ENCODE data around the gene LPIN1.

The LPIN1 gene

DNA sequence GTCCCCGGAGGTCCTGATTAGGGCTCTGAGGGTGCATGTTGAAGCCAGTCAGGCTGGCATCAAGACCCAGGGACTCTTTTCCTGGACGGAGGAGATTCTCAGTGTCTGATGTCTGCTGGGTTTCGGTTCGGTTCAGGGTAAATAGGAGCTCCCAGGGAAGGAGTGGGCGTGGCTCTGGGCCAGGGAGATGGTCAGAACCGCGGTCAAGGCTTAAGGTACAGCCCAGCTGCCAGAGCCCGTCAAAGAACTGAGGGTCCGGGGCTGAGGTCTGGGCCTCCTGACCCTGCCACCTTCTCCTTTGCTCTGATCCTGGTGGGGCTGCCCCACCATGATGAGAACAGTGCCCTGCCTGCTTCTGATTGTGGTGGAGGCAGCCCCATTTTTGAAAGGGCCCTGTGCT lies 39.8 kb downstream of the LPIN1 start:
- Histone ChIP-seq H3K4me3 (IDR thresholded peaks at IDR 0.05; ENCODE audit: insufficient read depth, low read depth, low read length) (no peak overlapping the region), H3K27me3 (ENCODE audit: insufficient read depth, low read depth) (no peaks in the 10 kb centered on the region), H3K4me2 (no peak overlapping the region), H3K9ac (no peak overlapping the region), H3K4me1 (ENCODE audit: low read depth, poor library complexity, severe bottlenecking) (no peaks in the 10 kb centered on the region), H3K79me2 (ENCODE audit: insufficient read depth, low read depth) (no peaks in the 10 kb centered on the region), H4K20me1 (ENCODE audit: insufficient read depth) (no peaks in the 10 kb centered on the region), H3K36me3 (ENCODE audit: insufficient read depth) (peaks cover 13% of the 10 kb centered on the region; the same call in 1 of the 2 replicates), H3K27ac (no peak overlapping the region), H2AFZ (ENCODE audit: low read depth) (no peak overlapping the region)
- no peak for TF ChIP-seq CTCF (conservative IDR thresholded peaks at IDR 0.05; ENCODE audit: low read depth, low read length)

DNA sequence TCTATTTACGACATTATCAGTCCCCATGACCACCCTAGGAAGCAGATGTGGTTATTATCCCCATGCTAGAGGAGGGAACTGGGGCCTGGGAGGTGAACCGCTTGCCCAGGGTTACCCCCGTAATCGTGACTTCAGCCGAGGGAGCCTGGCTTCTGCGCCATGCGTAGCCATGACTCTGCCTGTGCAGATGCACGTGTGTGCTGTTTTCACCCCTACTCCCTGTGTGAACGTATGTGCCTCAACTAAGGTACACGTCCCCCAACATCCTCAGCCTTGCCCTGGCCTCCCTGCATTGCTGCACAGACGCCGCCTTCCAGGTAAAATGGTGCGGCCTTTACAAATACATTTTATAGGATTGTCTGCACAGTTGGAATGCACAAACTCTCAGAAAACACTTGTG lies 40.2 kb downstream of the LPIN1 start:
- no peaks in the 10 kb centered on the region for H3K79me2 ChIP-seq (ENCODE audit: insufficient read depth, low read depth)
- no peak overlapping the region for H3K4me3 ChIP-seq (IDR thresholded peaks at IDR 0.05; ENCODE audit: insufficient read depth, low read depth, low read length)
- H3K9ac ChIP-seq: no peak overlapping the region
- peaks cover 15% of the 10 kb centered on the region for H3K36me3 ChIP-seq (ENCODE audit: insufficient read depth)
- no peaks in the 10 kb centered on the region for H4K20me1 ChIP-seq (ENCODE audit: insufficient read depth)
- H3K27me3 ChIP-seq (ENCODE audit: insufficient read depth, low read depth): no peaks in the 10 kb centered on the region
- no peaks in the 10 kb centered on the region for H3K4me1 ChIP-seq (ENCODE audit: low read depth, poor library complexity, severe bottlenecking)
- H3K27ac ChIP-seq: no peak overlapping the region
- no peak for TF ChIP-seq CTCF (conservative IDR thresholded peaks at IDR 0.05; ENCODE audit: low read depth, low read length)
- no peak overlapping the region for H3K4me2 ChIP-seq
- H2AFZ ChIP-seq (ENCODE audit: low read depth): no peak overlapping the region

DNA sequence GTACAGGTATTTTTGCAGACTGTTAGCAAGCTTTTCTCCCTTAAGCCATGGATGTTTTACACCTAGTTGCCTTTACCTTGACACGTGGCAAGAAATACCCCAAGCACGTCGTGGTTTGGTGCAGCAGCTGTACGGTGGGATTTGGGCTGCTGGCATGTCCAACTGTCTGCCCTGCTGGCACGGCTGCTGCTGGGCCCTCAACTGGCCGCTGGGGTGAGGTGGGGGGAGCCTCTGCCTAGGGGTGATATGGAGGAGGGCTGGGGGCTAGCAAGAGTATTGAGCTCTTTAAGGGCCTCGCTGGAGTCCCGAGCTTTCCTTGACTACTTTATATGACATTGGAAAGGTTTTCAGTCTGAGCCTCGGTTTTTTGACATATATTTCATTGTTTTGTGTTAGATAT lies 41.6 kb downstream of the LPIN1 start:
- H3K79me2 ChIP-seq (ENCODE audit: insufficient read depth, low read depth): no peaks in the 10 kb centered on the region
- peaks cover 25% of the 10 kb centered on the region for H3K36me3 ChIP-seq (ENCODE audit: insufficient read depth)
- H3K4me2 ChIP-seq: no peak overlapping the region
- no peak overlapping the region for H3K27ac ChIP-seq
- no peaks in the 10 kb centered on the region for H3K27me3 ChIP-seq (ENCODE audit: insufficient read depth, low read depth)
- H3K9ac ChIP-seq: no peak overlapping the region
- H3K4me1 ChIP-seq (ENCODE audit: low read depth, poor library complexity, severe bottlenecking): no peaks in the 10 kb centered on the region
- H4K20me1 ChIP-seq (ENCODE audit: insufficient read depth): no peaks in the 10 kb centered on the region
- H2AFZ ChIP-seq (ENCODE audit: low read depth): no peak overlapping the region
- no peak for TF ChIP-seq CTCF (conservative IDR thresholded peaks at IDR 0.05; ENCODE audit: low read depth, low read length)
- no peak overlapping the region for H3K4me3 ChIP-seq (IDR thresholded peaks at IDR 0.05; ENCODE audit: insufficient read depth, low read depth, low read length)

GRCh38 chr2:11788461-11789124 lies 42.2 kb downstream of the LPIN1 start:
- Histone ChIP-seq H3K4me3 (IDR thresholded peaks at IDR 0.05; ENCODE audit: insufficient read depth, low read depth, low read length) (no peak overlapping the region), H3K4me1 (ENCODE audit: low read depth, poor library complexity, severe bottlenecking) (no peaks in the 10 kb centered on the region), H3K36me3 (ENCODE audit: insufficient read depth) (peaks cover 26% of the 10 kb centered on the region), H3K27me3 (ENCODE audit: insufficient read depth, low read depth) (no peaks in the 10 kb centered on the region), H4K20me1 (ENCODE audit: insufficient read depth) (no peaks in the 10 kb centered on the region), H2AFZ (ENCODE audit: low read depth) (no peak overlapping the region), H3K4me2 (no peak overlapping the region), H3K9ac (no peak overlapping the region), H3K27ac (no peak overlapping the region), H3K79me2 (ENCODE audit: insufficient read depth, low read depth) (no peaks in the 10 kb centered on the region)
- no peak for TF ChIP-seq CTCF (conservative IDR thresholded peaks at IDR 0.05; ENCODE audit: low read depth, low read length)
